Loucy (cell line): Measurements from ENCODE around the gene EML5.

Source experiments
- H2AFZ ChIP-seq: fragments of 200-600 bp; sonication (generic); 2 replicates; pipeline ENCODE4 v1.6.0; 2016; ENCODE audit warnings: antibody characterized with exemption, mild to moderate bottlenecking, low read length, moderate library complexity
- H3F3A ChIP-seq: fragments of 200-600 bp; 2 replicates; pipeline ENCODE4 v1.6.0; 2016; ENCODE audit warnings: antibody characterized with exemption, low read depth, mild to moderate bottlenecking
- H3K27me3 ChIP-seq: fragments of 200-600 bp; sonication (generic); 2 replicates; pipeline ENCODE4 v1.6.1; 2014; ENCODE audit warnings: low read length, mild to moderate bottlenecking; ENCODE audit not compliant: insufficient read depth, poor library complexity, severe bottlenecking
- H3K36me3 ChIP-seq: fragments of 200-600 bp; sonication (generic); 2 replicates; pipeline ENCODE4 v1.6.1; 2016; ENCODE audit warnings: low read length; ENCODE audit not compliant: insufficient read depth
- H3K4me1 ChIP-seq: fragments of 200-600 bp; sonication (generic); 2 replicates; pipeline ENCODE4 v1.5.1; 2014; ENCODE audit warnings: low read length, mild to moderate bottlenecking; ENCODE audit not compliant: insufficient read depth, poor library complexity, severe bottlenecking
- H3K4me2 ChIP-seq: fragments of 200-600 bp; sonication (generic); 2 replicates; pipeline ENCODE4 v1.6.0; 2014; ENCODE audit warnings: antibody characterized with exemption, low read length, low read depth, mild to moderate bottlenecking; ENCODE audit not compliant: poor library complexity, severe bottlenecking
- H3K4me3 ChIP-seq: fragments of 200-600 bp; sonication (generic); 2 replicates; pipeline ENCODE4 v1.5.1; 2014; ENCODE audit warnings: low read length, mild to moderate bottlenecking, mixed read lengths; ENCODE audit not compliant: poor library complexity, severe bottlenecking
- H3K79me2 ChIP-seq: fragments of 200-600 bp; sonication (generic); 2 replicates; pipeline ENCODE4 v1.6.1; 2014; ENCODE audit warnings: low read length; ENCODE audit not compliant: insufficient read depth
- H3K9ac ChIP-seq: fragments of 200-600 bp; sonication (generic); 2 replicates; pipeline ENCODE4 v1.6.0; 2014; ENCODE audit warnings: mild to moderate bottlenecking, low read depth, low read length, moderate library complexity; ENCODE audit not compliant: poor library complexity, severe bottlenecking
- H3K9me2 ChIP-seq: fragments of 200-600 bp; sonication (generic); replicated peaks from 2 replicates; pipeline ENCODE4 v1.6.1; 2016; ENCODE audit warnings: low read depth, low read length, mixed read lengths
- H3K9me3 ChIP-seq: fragments of 200-600 bp; sonication (generic); 2 replicates; pipeline ENCODE4 v1.6.1; 2014; ENCODE audit warnings: mild to moderate bottlenecking, antibody characterized with exemption, low read length, low read depth; ENCODE audit not compliant: insufficient read depth
- H4K20me1 ChIP-seq: fragments of 200-600 bp; sonication (generic); 2 replicates; pipeline ENCODE4 v1.6.0; 2014; ENCODE audit warnings: antibody characterized with exemption, low read length, mild to moderate bottlenecking; ENCODE audit not compliant: insufficient read depth, poor library complexity, severe bottlenecking
- CTCF ChIP-seq: fragments of 200-600 bp; sonication (generic); conservative IDR thresholded peaks from 2 replicates; pipeline ENCODE4 v1.5.1; 2014; ENCODE audit warnings: mild to moderate bottlenecking, antibody characterized with exemption, low read length
- EZH2phosphoT487 ChIP-seq: fragments of 200-600 bp; IDR thresholded peaks from 2 replicates; pipeline ENCODE4 v1.6.1; 2018; ENCODE audit warnings: antibody characterized with exemption, mild to moderate bottlenecking, moderate library complexity, borderline replicate concordance

EML5 gene

DNA sequence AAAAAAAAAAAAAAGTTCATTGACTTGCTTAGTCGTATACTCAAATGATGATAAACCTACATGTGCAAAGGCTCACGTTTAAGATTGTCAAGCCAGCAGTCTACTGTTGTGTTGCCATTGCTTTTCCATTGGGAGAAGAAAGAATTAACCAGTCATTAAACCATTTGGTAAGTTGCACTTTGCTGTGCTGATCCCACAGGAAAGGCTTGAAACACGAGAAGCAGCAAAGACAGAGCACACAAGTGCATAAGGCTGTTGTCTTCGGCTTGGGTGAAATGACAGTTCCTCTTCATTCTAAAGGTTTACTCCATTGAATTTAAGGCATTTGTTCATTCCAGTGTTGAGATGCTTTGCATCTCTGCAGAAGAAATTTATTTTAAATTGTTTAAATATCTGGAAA lies 179.8 kb downstream of the EML5 start:
- no peak overlapping the region for H3K4me3 ChIP-seq
- no peak overlapping the region for H2AFZ ChIP-seq
- peaks cover 45% of the 10 kb centered on the region; the same call in 1 of the 2 replicates for H3K36me3 ChIP-seq
- TF ChIP-seq CTCF (no peak), EZH2phosphoT487 (no peak)
- peaks cover 7% of the 10 kb centered on the region for H3K4me1 ChIP-seq
- no peaks in the 10 kb centered on the region for H3K9me2 ChIP-seq
- peaks cover 24% of the 10 kb centered on the region for H4K20me1 ChIP-seq
- H3K4me2 ChIP-seq: no peak overlapping the region
- H3F3A ChIP-seq: peaks cover 4% of the 10 kb centered on the region; the same call in 1 of the 2 replicates
- no peak overlapping the region for H3K9ac ChIP-seq
- H3K79me2 ChIP-seq: no peaks in the 10 kb centered on the region
- peaks cover 4% of the 10 kb centered on the region for H3K27me3 ChIP-seq
- no peaks in the 10 kb centered on the region for H3K9me3 ChIP-seq

DNA sequence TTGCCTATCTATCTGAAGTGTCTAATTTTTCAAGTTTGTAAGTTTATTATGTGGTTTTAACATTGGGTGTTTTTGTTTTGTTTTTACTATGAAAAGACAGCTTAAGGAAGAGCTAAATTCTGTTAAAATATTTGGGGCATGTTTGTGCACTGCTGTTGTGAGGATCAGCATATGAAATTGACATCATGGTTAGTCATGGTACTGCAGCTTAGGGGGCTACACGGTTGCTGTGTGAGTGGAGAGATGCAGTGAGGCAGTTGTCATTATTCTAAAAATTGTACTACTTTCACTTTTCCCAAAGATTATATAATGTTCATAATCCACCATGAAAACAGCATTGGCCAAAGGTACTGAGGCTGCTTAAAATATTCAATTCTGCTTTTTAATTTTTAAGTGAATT lies 180.9 kb downstream of the EML5 start:
- H3K9me2 ChIP-seq: no peaks in the 10 kb centered on the region
- peaks cover 7% of the 10 kb centered on the region for H3K4me1 ChIP-seq
- peaks cover 24% of the 10 kb centered on the region for H4K20me1 ChIP-seq
- no peaks in the 10 kb centered on the region for H3K9me3 ChIP-seq
- H3K9ac ChIP-seq: no peak overlapping the region
- H3K4me2 ChIP-seq: no peak overlapping the region
- no peak overlapping the region for H3K4me3 ChIP-seq
- H3F3A ChIP-seq: peaks cover 4% of the 10 kb centered on the region; the same call in 1 of the 2 replicates
- H3K79me2 ChIP-seq: no peaks in the 10 kb centered on the region
- TF ChIP-seq EZH2phosphoT487: no peak
- no peak for TF ChIP-seq CTCF
- peaks cover 4% of the 10 kb centered on the region for H3K27me3 ChIP-seq
- no peak overlapping the region for H2AFZ ChIP-seq
- H3K36me3 ChIP-seq: peaks cover 56% of the 10 kb centered on the region; the same call in 1 of the 2 replicates

DNA sequence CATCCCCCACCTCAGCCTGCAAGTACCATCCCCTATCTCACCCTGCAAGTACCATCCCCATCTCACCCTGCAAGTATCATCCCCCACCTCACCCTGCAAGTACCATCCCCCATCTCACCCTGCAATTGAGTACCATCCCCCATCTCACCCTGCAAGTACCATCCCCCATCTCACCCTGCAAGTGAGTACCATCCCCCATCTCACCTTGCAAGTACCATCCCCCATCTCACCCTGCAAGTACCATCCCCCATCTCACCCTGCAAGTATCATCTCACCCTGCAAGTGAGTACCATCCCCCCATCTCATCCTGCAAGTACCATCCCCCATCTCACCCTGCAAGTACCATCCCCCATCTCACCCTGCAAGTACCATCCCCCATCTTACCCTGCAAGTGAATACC lies 184.9 kb downstream of the EML5 start:
- Histone ChIP-seq H3F3A (no peaks in the 10 kb centered on the region), H4K20me1 (peaks cover 9% of the 10 kb centered on the region)

More for the DNA sequence above, 184.9 kb downstream of the EML5 start:
- Histone ChIP-seq H3K4me1 (peaks cover 2% of the 10 kb centered on the region), H3K36me3 (peaks cover 87% of the 10 kb centered on the region; the same call in 1 of the 2 replicates), H3K4me2 (no peak overlapping the region), H3K27me3 (no peaks in the 10 kb centered on the region), H3K9me2 (no peaks in the 10 kb centered on the region), H2AFZ (no peak overlapping the region), H3K4me3 (no peak overlapping the region), H3K79me2 (no peaks in the 10 kb centered on the region), H3K9ac (no peak overlapping the region), H3K9me3 (no peaks in the 10 kb centered on the region)
- TF ChIP-seq CTCF (no peak), EZH2phosphoT487 (no peak)
